Heart right ventricle (tissue), 16 donors: ENCODE measurements around the gene TTC34. TPM values are rescaled to one million over a fixed set of nuclear protein-coding genes. Genes with fewer than 3 reads are reported as not detected.

ENCODE experiments used
- ATAC-seq, 8 donors: fragments of 200-7000 bp; cut with Tn5 transposase; one replicate each; pipeline ENCODE4 v1.9.1; 2020; ENCODE audit warnings: mild to moderate bottlenecking in 8 of 8, moderate library complexity in 8 of 8, moderate number of reproducible peaks in 1 of 8
- DNase-seq, 2 donors: peaks; one replicate each; pipeline ENCODE4 v3.0.0-alpha.2; 2020
- H3K27ac ChIP-seq, 10 donors: fragments of 200-600 bp; sonication (generic) in 2 of 10; one replicate each; pipeline versions ENCODE4 v1.5.0 to v1.8.0; 2020 to 2022; ENCODE audit warnings: mild to moderate bottlenecking in 3 of 10
- H3K27me3 ChIP-seq, 7 donors: fragments of 200-600 bp; one replicate each; pipeline ENCODE4 v1.8.0; 2021 to 2022; ENCODE audit warnings: mild to moderate bottlenecking in 2 of 7
- H3K36me3 ChIP-seq, 9 donors: fragments of 200-600 bp; sonication (generic) in 1 of 9; one replicate each; pipeline versions ENCODE4 v1.5.0 to v1.8.0; 2020 to 2022; ENCODE audit warnings: mild to moderate bottlenecking in 2 of 9
- H3K4me1 ChIP-seq, 9 donors: fragments of 200-600 bp; sonication (generic) in 1 of 9; one replicate each; pipeline versions ENCODE4 v1.5.0 to v1.8.0; 2020 to 2022; ENCODE audit warnings: mild to moderate bottlenecking in 4 of 9
- H3K4me3 ChIP-seq, 10 donors: fragments of 200-600 bp; sonication (generic) in 2 of 10; one replicate each; pipeline versions ENCODE4 v1.5.0 to v1.8.0; 2020 to 2022; ENCODE audit warnings: mild to moderate bottlenecking in 7 of 10, moderate library complexity in 2 of 10
- H3K9me3 ChIP-seq, 11 donors: fragments of 200-600 bp in 10 of 11; sonication (generic) in 2 of 11; one replicate each; pipeline versions ENCODE4 v1.5.0 to v1.8.0; 2013 to 2022; ENCODE audit warnings: mild to moderate bottlenecking in 2 of 11, control low read depth in 1 of 11, moderate library complexity in 1 of 11
- CTCF ChIP-seq, 9 donors: fragments of 200-600 bp; sonication (generic) in 2 of 9; IDR thresholded peaks; one replicate each; pipeline versions ENCODE4 v1.5.0 to v1.8.0; 2021 to 2022; ENCODE audit warnings: antibody characterized with exemption in 9 of 9, mild to moderate bottlenecking in 5 of 9, moderate library complexity in 1 of 9
- WGBS, 2 donors: extraction: QIAGEN DNeasy Blood & Tissue Kit; methylation state at CpG; one replicate each; pipeline ENCODE4 v1.1.7; 2013; ENCODE audit warnings: inconsistent platforms in 1 of 2; 5-methylcytosine and 5-hydroxymethylcytosine counted together
- intact Hi-C, 10 donors: fragments of 100-400 bp; cut with DNase I; formaldehyde crosslinking; loops; one replicate each; pipeline versions ENCODE4 v1.11.1 to v1.14.2; 2022
- polyA plus RNA-seq, 2 donors: library from polyadenylated mRNA; stranded (reverse); fragments of 200-250 nt; gene quantifications; one replicate each; pipeline ENCODE4 v1.2.3, GENCODE V29; 2013
- total RNA-seq, 10 donors: library from RNA; stranded (reverse); fragmentation: NEBNext Ultra II Directional in 3 of 10; extraction: Animal tissue kit (Norgen Biotek cat#: 25700) in 3 of 10; gene quantifications; one replicate each; pipeline versions ENCODE4 v1.2.1 to v1.2.4, GENCODE V29; 2021 to 2023
- donor health status: Arrhythmogenic right ventricular cardiomyopathy.
- donor health status: ischemic (EF 13 %, LVEDD 7.1; RV severe dilation, severe dysfunction).
- donor health status: healthy with polysubstance abuse.
- donor health status: DM: no; HTN: yes; CAD: no.
- donor health status: DM: no; HTN: no; CAD: no.
- donor health status: ischemic (EF 25% LVEDD 6.9; RV normal size, moderate dysfunction).
- donor health status: ischemic (EF 25% LVEDD 5.7; RV mildly dilated, moderate dysfunction).
- donor health status: healthy.
- donor health status: DM: yes; HTN: yes; CAD: no.
- donor health status: Ischemic cardiomyopathy.
- donor health status: ischemic (EF 35%, LVEDD 5.7; RV mildly dilated, moderate dysfunction).
- donor health status: nonischemic (EF 11% LVEDD 7.7; RV severe dilation, severe dysfunction).
- donor health status: DM: yes; HTN: yes; CAD: no.
- donor health status: PGD.
- donor health status: ischemic (EF 29% LVEDD 5.4; RV normal size, mild dysfunction).
- donor health status: nonischemic (EF 23%, LVEDD 6.1; RV moderate dilation, normal function).

TTC34 gene
- total and polyA plus RNA-seq, 12 donors: 0.03 to 0.74 (median 0.42) TPM

DNA sequence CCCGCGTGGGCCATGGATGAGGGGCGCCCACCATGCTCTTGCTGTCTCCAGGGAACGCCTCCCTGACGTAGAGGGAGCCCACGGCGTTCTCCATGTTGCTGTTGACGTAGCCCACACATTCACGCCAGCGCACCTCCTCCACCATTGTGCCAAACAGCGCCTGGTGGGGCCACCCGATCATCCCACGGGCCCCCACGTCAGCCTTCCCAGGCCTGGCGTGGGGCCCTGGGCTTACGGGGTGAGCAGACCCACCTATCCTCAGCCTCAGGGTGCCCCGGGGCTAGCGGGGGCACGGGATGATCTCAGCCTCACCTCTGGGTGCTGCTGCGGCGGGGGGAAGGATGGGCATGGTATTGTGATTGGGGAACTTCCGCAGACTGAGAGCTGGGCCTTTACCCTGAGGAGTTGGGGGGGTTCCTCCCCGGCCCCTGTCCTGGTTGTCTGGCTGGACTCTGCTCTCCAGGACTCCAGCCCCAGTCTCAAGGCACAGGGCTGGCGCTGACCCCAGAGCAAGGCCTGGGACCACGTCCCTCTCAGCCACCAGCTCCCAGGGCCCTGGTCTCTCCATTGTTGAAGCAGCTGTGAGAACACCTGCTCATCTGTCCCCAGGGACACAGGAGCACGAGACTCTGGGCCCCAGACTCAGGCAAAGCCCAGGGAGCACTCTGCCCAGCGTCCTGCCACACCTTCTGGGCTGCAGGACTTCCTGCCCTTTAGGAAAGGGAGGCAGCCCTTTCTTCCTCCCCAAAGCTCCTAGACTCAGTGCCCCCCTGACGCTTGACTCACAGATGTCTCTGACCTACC, 204.8 kb downstream of the TTC34 start:
- H3K27ac ChIP-seq: no peak overlapping the region
- intact Hi-C loops: loop anchor here in 2 of 10 donors (10.0 kb wide), 1 partner anchor 48 kb away; no protein-coding TSS in a partner anchor
- H3K4me3 ChIP-seq: no peak overlapping the region
- DNase-seq: peak in 1 of 2 donors; percentile 8
- H3K27me3 ChIP-seq: peaks cover 0 to 26% (median 0%) of the 10 kb centered on the region in 7 donors
- no peak for ATAC-seq
- no peak for TF ChIP-seq CTCF (IDR thresholded peaks at IDR 0.05)
- no peaks in the 10 kb centered on the region for H3K36me3 ChIP-seq
- H3K4me1 ChIP-seq: peaks cover 0 to 16% (median 11%) of the 10 kb centered on the region in 9 donors
- 86 to 87% methylated on average over 28 of the region's 28 CpGs for WGBS, 2 donors
- peaks cover 0 to 36% (median 9%) of the 10 kb centered on the region in 11 donors for H3K9me3 ChIP-seq

DNA sequence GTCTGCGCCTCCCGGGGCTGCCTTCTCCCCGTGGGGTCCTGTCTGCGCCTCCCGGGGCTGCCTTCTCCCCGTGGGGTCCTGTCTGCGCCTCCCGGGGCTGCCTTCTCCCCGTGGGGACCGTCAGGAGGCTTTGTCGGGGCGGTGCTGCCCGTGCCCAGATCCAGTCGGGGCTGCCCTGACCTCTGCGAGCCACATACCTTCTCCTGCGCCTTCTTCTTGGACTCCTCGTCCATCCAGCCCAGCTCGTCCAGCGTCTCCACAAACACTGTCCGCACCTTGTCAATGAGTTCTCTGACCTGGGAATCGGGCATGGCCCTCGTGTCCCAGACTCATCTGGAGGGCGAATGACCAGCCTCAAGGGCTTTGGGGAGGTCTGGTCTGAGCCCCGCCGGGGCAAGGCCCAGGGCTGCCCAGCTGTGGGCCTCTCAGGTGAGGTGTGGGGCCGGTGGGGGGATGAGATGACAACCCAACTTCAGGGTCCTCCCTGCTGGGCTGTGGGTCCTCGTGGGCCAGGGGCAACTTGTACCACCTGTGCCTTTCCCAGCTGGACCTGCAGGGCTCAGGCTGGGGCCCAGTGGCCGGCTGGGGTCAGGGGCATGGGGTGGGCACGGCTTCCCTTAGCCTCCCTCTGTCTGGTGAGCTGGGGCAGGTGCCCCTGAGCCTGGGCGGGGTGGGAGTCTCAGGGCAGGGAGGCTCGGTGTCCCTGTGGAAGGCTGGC, 205.5 kb downstream of the TTC34 start:
- WGBS, 2 donors: 78 to 82% methylated on average over 31 of the region's 31 CpGs
- Histone ChIP-seq H3K4me1 (peaks cover 0 to 16% (median 11%) of the 10 kb centered on the region in 9 donors), H3K27ac (no peak overlapping the region), H3K27me3 (peaks cover 0 to 26% (median 0%) of the 10 kb centered on the region in 7 donors), H3K36me3 (no peaks in the 10 kb centered on the region), H3K9me3 (peaks cover 0 to 33% (median 9%) of the 10 kb centered on the region in 11 donors), H3K4me3 (no peak overlapping the region)
- intact Hi-C loops: loop anchor here in 2 of 10 donors (10.0 kb wide), 1 partner anchor 49 kb away; no protein-coding TSS in a partner anchor
- TF ChIP-seq CTCF (IDR thresholded peaks at IDR 0.05): no peak
- no peak for ATAC-seq
- DNase-seq: no peak

- H3K4me1 ChIP-seq: peaks cover 0 to 16% (median 11%) of the 10 kb centered on the region in 9 donors
- H3K27me3 ChIP-seq: peaks cover 0 to 26% (median 0%) of the 10 kb centered on the region in 7 donors
- intact Hi-C loops: loop anchor here in 2 of 10 donors (10.0 kb wide), 1 partner anchor 49 kb away; no protein-coding TSS in a partner anchor
- H3K27ac ChIP-seq: no peak overlapping the region
- DNase-seq: no peak
- TF ChIP-seq CTCF (IDR thresholded peaks at IDR 0.05): no peak
- ATAC-seq: no peak
- H3K4me3 ChIP-seq: no peak overlapping the region
- peaks cover 0 to 27% (median 9%) of the 10 kb centered on the region in 11 donors for H3K9me3 ChIP-seq
- 71 to 79% methylated on average over 19 of the region's 19 CpGs for WGBS, 2 donors
- no peaks in the 10 kb centered on the region for H3K36me3 ChIP-seq
Observed at GRCh38 chr1:2595261-2595811, 206.2 kb downstream of the TTC34 start.

DNA sequence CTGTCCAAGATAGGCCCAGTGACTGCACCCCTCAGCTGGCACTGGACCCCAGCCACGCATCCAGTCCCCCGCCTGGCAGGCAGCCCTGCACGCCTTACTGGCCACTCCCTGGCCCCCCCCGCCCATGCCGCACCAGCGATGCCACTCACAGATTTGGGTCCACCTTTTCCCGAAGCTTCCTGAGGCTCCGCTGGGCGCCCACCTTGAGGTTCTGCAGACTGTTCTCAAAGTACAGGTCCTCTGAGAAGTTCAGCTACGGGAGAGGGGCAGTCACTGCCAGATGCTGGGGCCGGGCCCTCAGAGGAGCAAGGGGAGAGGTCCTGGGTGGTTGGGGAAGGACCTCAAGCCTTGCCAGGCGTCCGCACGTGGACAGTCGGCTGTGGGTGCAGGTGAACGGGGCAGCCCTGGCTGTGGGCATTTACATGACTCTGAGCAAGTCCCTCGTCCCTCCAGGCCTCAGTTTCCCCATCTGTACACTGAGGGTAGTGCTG, 206.8 kb downstream of the TTC34 start:
- Histone ChIP-seq H3K27ac (no peak overlapping the region), H3K27me3 (peaks cover 0 to 26% (median 0%) of the 10 kb centered on the region in 7 donors), H3K9me3 (peaks cover 0 to 21% (median 9%) of the 10 kb centered on the region in 11 donors), H3K4me1 (peaks cover 0 to 16% (median 11%) of the 10 kb centered on the region in 9 donors), H3K4me3 (peak overlapping the region in 1 of 10 donors; percentile 51), H3K36me3 (peaks cover 0 to 3% (median 0%) of the 10 kb centered on the region in 9 donors)
- no peak for TF ChIP-seq CTCF (IDR thresholded peaks at IDR 0.05)
- intact Hi-C loops: loop anchor here in 3 of 10 donors (5.0 to 10.0 kb wide), 2 partner anchors 43 to 50 kb away; no protein-coding TSS in a partner anchor
- peak in 1 of 2 donors; percentile 20 for DNase-seq
- WGBS, 2 donors: 88 to 91% methylated on average over 17 of the region's 17 CpGs
- ATAC-seq: peak in 1 of 8 donors; percentile 3
